ENCODE results near the gene TLE1.

Gene TLE1

GRCh38 chr9:81538890-81539289, 150.5 kb downstream of the TLE1 start:
- TF ChIP-seq, protein P1, sequence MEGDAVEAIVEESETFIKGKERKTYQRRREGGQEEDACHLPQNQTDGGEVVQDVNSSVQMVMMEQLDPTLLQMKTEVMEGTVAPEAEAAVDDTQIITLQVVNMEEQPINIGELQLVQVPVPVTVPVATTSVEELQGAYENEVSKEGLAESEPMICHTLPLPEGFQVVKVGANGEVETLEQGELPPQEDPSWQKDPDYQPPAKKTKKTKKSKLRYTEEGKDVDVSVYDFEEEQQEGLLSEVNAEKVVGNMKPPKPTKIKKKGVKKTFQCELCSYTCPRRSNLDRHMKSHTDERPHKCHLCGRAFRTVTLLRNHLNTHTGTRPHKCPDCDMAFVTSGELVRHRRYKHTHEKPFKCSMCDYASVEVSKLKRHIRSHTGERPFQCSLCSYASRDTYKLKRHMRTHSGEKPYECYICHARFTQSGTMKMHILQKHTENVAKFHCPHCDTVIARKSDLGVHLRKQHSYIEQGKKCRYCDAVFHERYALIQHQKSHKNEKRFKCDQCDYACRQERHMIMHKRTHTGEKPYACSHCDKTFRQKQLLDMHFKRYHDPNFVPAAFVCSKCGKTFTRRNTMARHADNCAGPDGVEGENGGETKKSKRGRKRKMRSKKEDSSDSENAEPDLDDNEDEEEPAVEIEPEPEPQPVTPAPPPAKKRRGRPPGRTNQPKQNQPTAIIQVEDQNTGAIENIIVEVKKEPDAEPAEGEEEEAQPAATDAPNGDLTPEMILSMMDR (IDR thresholded peaks at IDR 0.05; ENCODE audit: low read depth, low read length), result no peak
- H3K4me3 ChIP-seq (replicated peaks in 1 of 2; ENCODE audit: low read depth in 2 of 2, low read length in 2 of 2), result no peak overlapping the region
- no peak for DNase-seq (ENCODE audit: low read depth in 2 of 2)

DNA sequence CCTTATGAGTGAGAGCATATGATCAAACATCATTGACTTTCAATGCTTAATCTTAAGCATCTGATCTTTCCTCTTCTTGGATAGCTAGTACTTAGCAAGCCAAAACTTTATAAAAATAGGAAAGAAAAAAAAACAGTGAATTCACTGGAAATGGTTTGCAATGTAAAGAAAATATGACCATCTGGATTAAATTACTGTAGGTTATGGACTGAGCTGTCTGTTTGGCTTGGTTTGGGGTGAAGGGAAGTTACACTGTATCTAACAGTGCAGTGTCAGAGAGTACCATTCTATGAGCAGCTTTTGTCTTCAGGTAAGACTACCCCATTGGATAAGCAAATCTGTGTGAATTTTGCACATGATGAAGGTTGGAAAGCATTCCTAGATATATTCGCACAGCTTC, 151.4 kb downstream of the TLE1 start:
- TF ChIP-seq, protein P1 (IDR thresholded peaks at IDR 0.05; ENCODE audit: low read depth, low read length), result no peak
- no peak for DNase-seq (ENCODE audit: low read depth in 2 of 2)
- H3K4me3 ChIP-seq (replicated peaks in 1 of 2; ENCODE audit: low read depth in 2 of 2, low read length in 2 of 2), result no peak overlapping the region

DNA sequence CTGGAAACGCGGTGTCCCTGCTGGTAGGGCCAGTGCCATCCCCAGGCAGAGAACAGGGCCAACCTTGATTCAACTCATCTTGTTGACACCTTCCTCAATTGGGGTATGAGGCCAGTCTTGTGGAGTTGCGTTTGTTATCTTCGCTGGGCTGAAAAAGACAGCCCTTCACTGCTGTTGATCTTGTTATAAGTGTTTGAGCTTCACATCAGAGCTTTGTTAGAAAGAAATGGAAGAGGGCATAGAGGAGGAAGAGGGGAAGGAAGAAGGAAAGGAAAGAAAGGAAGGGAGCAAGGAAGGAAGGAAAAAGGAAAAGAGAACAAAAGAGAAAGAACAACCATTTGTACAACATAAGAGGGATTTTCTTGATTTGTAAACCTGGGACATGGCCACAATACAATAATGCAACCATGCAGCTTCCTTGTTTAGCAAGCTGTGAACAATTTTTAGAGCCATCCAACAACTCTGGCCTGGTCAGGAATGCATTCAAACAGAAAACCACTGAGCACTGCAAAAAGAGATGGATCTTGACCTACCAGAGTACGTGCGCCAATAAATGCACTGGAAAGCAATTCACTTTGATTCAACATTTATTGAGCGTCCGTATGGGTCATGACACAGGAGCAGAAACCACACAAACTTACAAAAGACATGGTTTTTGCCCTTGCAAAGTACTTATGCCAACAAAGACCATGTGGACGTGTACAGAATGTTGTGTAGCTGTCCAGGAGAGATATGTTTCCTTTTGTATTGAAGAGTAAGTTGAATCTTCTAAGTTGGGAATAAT, 152.9 kb downstream of the TLE1 start:
- H3K4me3 ChIP-seq (replicated peaks in 1 of 2; ENCODE audit: low read depth in 2 of 2, low read length in 2 of 2), result no peak overlapping the region
- no peak for DNase-seq (ENCODE audit: low read depth in 2 of 2)
- TF ChIP-seq, protein P1 (IDR thresholded peaks at IDR 0.05; ENCODE audit: low read depth, low read length), result no peak

- no peak overlapping the region for H3K4me3 ChIP-seq (replicated peaks in 1 of 2; ENCODE audit: low read depth in 2 of 2, low read length in 2 of 2)
- TF ChIP-seq, protein P1 (IDR thresholded peaks at IDR 0.05; ENCODE audit: low read depth, low read length), result no peak
- DNase-seq (ENCODE audit: low read depth in 2 of 2), result peak; percentile 66 to 90
Measured at GRCh38 chr9:81535542-81536241, 153.7 kb downstream of the TLE1 start.

- H3K4me3 ChIP-seq (replicated peaks in 1 of 2; ENCODE audit: low read depth in 2 of 2, low read length in 2 of 2), result no peak overlapping the region
- DNase-seq (ENCODE audit: low read depth in 2 of 2), result peak in 1 of 2 donors; percentile 35
- TF ChIP-seq, protein P1 (IDR thresholded peaks at IDR 0.05; ENCODE audit: low read depth, low read length), result no peak
Measured at GRCh38 chr9:81534138-81534875, 155.0 kb downstream of the TLE1 start.

All from cardiac fibroblast (primary cell).